GM23338 (cell line): ENCODE measurements around the gene ANKRD17.

Source experiments
- CTCF ChIP-seq, 2 experiments: fragments of 200-600 bp in 1 of 2; sonication (generic) in 1 of 2; conservative IDR thresholded peaks; 2 replicates each; pipeline versions ENCODE4 v1.5.1 to v1.6.1; 2016 to 2017; ENCODE audit warnings: antibody characterized with exemption in 2 of 2, low read depth in 2 of 2, mild to moderate bottlenecking in 2 of 2, moderate library complexity in 1 of 2
- ETS1 ChIP-seq: IDR thresholded peaks from 2 replicates; pipeline ENCODE4 v1.6.1; 2016; ENCODE audit warnings: antibody characterized with exemption
- EZH2 ChIP-seq: fragments of 200-600 bp; sonication (generic); IDR thresholded peaks from one replicate; pipeline ENCODE4 v1.8.0; 2017; ENCODE audit warnings: antibody characterized with exemption, mild to moderate bottlenecking, low read depth; ENCODE audit not compliant: unreplicated experiment
- EZH2phosphoT487 ChIP-seq: fragments of 200-600 bp; sonication (generic); IDR thresholded peaks from one replicate; pipeline ENCODE4 v1.8.1; 2018; ENCODE audit warnings: antibody characterized with exemption; ENCODE audit not compliant: unreplicated experiment
- POLR2AphosphoS5 ChIP-seq: IDR thresholded peaks from 2 replicates; pipeline ENCODE4 v1.6.1; 2016; ENCODE audit warnings: antibody characterized with exemption, low read depth
- REST ChIP-seq: IDR thresholded peaks from one replicate; pipeline ENCODE4 v1.6.1; 2018; ENCODE audit warnings: antibody characterized with exemption; ENCODE audit not compliant: unreplicated experiment
- ZNF331 ChIP-seq: fragments of 250-450 bp; sonication (Bioruptor Pico); IDR thresholded peaks from 2 replicates; pipeline ENCODE4 v1.5.0; 2020; ENCODE audit warnings: low read depth, mild to moderate bottlenecking, moderate library complexity

DNA sequence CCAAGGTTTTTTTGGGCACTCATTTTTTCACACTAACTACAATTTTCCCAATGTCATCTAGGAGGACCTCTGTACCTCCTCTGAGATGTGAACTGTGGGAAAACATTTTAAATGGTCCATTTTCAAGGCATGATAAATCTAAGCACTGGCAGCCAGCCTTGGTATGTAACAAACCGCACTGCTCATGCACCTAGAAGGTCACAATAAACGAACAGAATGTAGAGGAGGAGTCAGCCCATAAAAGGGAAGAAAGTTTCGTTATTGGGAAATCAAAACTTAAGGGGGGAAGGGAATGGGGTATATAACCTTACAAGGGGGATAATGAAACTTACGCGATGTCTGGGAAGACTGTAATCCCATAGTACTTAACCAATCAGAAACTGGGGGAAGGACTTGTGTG lies 205.5 kb downstream of the ANKRD17 start:
- TF ChIP-seq CTCF (conservative IDR thresholded peaks at IDR 0.05; ENCODE audit: low read depth in 2 of 2) = no peak
- TF ChIP-seq POLR2AphosphoS5 = no peak
- no peak for TF ChIP-seq EZH2
- no peak for TF ChIP-seq REST
- no peak for TF ChIP-seq EZH2phosphoT487
- TF ChIP-seq ZNF331 (CRISPR knock-in tag) = no peak
- TF ChIP-seq ETS1 = no peak
